ENCODE data around the gene DUSP7.
"Not testable (repeated sequence)": the region's sequence is repeated elsewhere in the genome, so short reads cannot be mapped to it uniquely, and the experiment has no call there.

The DUSP7 gene

DNA sequence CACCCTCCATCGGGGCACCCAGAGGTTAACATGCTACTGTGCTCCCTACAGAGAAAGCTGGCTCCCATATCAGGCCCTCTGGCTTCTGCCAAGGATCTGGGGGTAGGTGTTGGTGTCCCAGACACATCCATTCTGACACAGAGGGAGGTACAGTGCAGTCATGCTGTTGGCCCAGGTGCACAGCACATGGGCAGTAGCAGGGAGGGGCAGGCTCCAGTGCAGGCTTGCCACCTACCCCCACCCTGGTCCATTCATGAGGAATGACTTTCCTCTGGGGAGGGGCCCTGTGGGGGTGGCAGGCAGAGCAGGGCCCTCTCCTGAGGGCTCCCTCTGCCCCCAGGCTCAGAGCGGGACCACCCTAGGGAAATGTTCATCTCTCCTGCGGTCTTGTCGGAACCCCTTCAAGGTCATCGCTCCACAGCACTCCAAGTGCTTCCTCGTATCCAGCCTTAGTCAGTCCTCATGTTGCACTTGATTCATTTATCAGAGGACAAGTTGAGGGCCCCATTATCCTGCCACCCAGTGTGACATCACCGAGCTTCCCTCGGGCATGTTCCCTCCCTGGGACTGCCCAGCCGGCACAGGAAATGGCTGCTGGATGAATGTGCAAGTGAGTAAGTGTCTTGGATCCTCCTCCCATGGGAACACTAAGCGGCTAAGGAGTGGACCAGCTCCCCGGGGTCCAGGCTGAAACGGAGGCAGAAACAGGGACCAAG, 10.0 kb downstream of the DUSP7 start:
- DNase-seq = no peak

DNA sequence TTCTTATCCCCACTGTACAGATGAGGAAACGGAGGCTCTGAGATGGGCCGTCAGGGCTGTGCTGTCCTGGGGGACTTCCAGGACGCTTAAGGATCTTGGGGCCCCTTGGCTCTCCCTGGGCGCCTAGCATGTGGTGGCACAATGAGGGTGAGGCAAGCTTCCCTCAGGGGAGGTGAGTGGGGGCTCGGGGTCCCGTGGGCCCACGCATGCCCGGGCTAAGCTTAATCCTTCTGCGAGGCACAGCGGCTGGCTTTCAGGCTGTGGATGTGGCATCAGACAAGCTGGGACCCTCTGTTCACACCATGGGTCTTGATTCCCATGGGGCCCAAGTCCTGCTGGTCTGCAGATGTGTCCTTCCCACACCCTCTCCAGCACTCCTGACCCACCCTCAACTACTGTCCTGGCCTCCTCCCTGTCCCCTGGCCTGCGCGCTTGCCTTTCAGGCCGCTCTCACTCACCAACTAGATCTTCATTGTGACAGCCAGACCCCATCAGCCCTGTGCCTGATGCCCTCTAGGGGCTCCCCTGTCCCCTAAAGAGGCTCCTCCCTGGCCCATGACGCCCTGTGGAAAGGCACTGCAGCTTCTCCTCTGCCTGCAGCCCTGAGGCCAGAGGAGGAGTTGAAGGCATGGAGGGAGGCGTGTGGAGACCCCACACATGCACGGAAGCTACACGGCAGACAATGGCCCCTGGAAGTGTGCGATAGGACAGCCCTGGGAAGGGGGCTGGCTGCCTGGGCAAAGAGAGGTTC, 11.3 kb downstream of the DUSP7 start:
- DNase-seq = no peak

DNA sequence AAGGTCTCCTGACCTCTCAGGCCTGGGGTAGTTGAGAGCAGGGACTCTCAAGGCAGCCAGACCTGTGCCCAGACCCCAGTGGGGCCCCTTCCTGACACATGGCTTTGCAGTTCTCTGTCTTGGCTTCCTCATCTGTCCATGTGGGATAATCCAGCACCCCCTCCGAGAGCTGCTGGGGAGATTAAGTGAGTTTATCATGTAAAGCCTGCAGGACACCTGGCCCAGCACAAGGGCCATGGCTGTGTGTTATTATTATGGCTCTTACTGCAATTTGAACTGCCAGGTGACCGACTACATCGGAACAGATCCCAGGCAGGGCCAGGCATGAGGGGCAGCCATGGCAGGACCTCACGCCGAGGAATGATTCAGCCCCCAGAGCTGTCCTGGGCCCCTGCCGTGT, 12.6 kb downstream of the DUSP7 start:
- DNase-seq = no peak

DNA sequence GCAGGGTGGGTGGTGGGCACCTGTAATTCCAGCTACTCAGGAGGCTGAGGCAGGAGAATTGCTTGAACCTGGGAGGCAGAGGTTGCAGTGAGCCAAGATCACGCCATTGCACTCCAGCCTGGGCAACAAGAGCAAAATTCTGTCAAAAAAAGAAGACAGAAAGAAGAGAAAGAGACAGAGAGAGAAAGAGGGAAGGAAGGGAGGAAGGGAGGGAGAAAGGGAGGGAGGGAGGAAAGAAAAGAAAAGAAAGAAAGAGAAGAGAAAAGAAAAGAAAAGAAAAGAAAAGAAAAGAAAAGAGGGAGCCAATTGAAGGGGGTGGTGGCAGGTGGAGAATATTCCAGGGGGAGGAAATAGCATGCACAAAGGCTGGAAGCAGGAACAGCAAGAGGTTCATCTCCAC, 13.3 kb downstream of the DUSP7 start:
- DNase-seq = not testable (repeated sequence)

DNA sequence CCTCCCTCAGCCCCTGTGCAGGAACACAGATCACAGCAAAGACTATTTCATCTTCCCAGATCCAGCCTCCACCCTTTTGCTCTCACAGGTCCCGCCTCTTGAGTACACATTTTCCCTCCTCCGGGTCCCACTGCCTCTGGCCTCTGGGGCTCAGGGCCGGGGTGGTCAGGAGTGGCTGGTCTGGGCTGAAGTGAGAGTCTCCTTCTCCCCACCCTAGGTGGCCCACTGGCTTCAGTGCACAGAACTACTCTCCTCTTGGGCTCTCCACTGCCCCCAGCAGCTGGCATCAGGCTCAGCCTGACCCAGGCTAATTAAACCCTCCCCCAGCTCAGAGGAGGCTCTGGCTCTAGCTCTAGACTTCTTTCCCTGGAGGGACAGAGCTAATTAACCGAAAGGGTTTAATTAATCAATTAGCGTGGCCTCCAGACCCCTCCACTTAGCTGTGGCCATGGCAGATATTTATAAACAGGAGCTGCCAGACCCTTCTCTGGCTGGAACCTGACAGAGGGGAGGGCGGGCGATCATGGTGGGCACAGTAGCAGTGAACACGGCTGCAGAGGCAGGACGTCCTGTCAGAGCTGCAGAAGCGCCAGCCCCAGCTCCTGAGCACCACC, 15.1 kb downstream of the DUSP7 start:
- no peak for DNase-seq

DNA sequence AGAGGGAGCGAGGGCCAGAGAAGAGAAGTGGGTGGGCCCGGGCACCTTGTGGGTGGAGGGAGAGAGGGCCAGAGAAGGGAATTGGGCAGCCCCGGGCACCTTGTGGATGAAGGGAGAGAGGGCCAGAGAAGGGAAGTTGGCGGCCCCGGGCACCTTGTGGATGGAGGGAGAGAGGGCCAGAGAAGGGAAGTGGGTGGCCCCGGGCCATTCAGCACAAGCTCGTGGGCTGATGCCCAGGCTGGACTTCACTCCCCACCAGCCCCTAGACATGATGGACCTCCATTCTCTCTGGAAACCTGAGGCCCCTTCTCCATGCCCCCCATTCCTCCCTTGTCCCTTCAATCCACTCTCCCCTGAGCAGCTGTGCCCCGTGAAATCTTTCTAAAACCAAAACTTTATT, 15.8 kb downstream of the DUSP7 start:
- DNase-seq = no peak

DNA sequence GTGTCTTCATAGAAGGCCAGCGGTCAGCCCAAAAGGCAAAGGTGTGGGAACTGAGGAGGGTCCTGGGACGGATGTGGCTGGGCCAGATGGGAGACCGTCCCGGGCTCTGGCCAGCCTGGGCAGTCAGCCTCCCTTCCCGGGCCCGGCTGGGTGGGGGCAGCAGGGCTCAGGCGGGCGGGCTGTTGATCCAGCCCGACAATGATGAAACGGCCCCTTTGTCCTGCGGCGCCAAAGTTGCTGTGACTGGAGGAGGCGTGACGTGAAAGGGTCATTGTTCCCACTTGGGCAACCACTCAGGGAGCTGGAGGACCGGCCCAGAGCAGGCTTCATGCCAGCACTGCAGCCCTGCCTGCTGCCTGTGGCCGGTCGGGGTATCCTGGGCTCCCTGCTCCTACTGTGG, 16.5 kb downstream of the DUSP7 start:
- DNase-seq = no peak

DNA sequence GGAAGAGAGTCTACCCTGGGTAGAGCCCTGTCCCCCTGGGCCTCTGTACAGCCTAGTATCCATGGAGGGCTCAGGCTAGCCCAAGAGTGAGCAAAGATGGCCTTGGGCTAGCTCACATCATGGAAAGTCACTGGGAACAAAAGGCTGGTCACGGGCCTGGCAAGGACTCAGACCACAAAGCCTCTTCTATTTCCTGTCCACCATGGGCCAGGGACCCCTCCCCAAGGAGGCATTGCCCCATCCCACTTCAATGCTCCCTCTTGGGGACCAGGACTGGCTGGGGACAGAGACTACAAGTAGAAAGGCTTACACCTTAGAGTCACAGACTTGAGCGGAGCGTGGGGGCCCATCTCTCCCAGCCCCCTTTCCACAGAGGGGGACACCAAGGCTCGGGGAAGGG, 16.9 kb downstream of the DUSP7 start:
- DNase-seq = no peak

DNA sequence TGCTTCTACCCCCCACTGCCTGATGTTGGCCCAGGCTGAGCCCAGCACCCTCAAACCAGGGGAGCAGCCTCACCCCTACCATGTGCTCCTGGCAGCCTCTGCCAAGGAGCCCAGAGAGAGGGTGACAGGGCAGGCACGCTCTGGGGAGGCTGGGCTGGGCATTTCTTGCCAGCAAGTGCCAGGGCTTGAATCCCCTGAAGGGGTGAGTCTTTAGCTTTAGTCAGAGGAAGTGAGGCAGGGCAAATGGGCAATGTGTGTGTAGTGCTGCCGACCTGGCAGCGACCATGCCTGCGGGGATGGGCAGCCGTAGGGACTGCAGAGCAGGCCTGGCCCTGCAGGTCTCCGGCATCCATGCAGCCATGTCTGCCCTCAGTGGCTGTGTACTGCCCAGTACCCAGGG, 18.1 kb downstream of the DUSP7 start:
- DNase-seq = no peak

DNA sequence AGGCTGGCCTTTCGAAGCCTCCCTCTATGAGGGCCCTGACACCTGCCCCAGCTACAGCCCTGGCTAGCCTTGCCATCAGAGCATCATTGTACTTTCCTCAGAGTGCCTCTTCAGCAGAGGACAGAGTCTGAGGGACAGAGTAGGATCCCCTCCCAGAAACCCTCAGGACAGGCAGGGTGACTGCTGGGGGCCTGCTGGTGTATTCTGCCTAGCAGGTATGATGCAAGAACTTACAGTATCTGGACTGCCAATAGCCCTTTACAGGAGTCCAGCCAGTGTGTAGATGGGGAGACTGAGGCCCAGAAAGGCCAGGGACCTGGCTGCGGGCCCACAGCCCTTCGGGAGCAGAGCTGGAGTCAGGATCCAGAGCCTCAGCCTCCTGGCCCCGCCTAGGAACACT, 19.1 kb downstream of the DUSP7 start:
- DNase-seq = no peak

DNA sequence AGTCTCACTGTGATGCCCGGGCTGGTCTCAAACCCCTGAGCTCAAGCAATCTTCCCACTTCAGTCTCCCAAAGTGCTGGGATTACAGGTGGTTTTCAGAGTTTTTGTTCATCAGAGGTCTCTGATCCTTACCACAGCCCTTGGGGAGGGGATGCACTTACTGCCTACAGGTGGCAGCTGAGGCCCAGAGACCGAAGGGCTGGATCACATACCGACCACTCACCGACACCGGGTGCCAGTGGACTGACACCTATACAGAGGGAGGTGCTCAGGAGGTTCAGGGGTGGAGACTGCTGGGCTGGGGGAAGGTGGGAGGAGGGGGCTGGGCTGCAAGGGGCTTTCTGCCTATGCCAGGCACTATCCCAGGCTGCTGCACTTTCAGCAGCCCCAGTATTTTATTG, 19.5 kb downstream of the DUSP7 start:
- DNase-seq = no peak

DNA sequence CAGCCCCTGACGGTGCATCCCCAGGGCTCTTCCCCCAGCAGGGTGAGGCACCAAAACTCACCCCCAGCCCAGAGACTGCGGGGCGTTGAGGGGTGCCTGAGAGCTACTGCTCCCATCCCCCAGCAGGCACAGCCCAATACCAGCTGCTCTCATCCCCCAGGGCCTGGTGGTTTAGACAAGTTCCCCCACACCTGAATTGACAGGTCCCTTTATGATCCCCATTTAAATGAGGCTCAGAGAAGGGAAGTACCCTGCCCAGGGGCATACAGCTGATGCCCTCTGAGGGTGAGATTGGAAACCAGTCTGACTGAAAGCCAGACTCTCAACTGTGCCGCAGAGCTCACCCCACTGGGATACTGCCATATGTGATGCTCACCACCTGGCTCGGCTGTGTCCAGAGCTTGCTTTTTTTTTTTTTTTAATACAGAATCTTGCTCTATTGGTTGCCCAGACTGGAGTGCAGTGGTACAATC, 20.1 kb downstream of the DUSP7 start:
- DNase-seq = no peak

DNA sequence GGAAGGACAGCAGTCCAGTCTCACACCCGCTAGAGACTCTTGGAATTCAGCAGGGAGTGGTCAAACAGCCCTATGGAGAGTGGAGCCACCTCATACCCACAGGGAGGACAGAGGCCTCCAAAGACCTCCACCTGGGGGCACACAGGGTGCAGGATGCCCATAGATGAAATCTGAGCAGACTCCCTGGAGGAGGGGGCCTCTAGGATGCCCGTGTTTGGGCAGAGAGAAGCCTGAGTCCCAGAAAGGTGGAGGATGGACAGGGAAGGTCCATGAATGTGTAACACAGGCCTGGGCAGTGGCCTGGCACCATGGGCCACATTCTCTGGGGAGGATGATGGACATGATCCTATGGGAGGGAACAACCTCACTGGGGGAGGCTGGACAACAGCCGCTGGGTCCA, 21.7 kb downstream of the DUSP7 start:
- DNase-seq = no peak

DNA sequence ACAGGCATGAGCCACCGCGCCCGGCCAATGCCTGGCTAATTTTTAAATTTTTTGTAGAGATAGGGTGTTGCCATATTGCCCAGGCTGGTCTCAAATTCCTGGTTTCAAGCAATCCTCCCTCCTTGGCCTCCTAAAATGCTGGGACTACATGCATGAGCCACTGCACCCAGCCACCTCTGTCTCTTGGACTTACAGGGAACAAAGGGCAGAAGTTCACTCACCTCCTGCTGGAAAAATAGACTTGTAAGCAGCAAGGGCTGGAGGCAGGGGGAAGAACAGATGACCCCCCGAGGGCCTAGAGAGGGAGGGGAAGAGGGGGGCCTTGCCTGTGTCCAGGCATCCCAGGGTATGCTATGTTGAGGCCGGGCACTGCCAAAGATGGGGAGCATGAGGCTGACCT, 22.2 kb downstream of the DUSP7 start:
- no peak for DNase-seq

DNA sequence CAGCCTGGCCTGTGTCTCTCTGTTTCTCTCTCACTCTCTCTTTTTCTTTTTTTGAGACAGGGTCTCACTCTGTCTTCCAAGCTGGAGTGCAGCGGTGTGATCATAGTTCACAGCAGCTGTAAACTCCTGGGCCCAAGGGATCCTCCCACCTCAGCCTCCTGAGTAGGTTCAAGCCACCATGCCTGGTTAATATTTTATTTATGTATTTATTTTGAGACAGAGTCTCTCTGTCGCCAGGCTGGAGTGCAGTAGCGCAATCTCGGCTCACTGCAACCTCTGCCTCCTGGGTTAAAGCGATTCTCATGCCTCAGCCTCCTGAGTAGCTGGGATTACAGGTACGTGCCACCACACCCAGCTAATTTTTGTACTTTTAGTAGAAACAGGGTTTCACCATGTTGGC, 22.6 kb downstream of the DUSP7 start:
- DNase-seq = not testable (repeated sequence)

DNA sequence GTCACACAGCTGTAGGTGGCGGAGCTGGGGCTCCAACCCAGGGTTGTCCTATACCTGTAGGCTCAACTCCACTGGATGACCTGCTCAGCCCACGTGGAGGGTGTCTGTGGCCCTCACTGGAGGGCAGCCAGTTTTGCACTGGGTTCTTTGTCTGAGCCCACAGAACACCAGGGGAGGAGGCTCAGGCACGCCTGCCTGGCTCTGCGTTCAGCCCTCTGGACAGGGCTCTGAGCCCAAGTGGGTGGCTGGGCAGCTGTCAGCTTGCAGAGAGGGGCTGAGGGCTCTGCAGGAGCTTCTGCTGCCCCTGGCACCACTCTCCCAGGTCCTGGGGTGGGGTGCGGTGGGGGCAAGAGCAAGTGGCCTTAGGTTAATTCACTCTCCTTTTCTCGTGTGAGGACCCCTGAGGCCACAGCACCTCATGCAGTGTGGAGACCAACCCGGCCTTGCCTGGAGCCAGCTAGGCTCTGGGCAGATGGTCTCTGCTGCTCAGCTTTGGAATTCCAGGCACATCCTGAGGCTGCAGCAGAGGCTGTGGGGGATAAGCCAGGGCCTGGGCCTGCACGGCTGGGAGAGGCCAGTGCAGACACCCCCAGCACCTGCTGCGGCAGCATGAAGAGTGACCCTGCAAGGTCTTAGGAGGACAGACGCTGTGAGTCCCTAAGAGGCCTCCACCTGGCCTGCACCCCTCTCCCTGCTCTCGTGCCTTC, 23.5 kb downstream of the DUSP7 start:
- DNase-seq = no peak

DNA sequence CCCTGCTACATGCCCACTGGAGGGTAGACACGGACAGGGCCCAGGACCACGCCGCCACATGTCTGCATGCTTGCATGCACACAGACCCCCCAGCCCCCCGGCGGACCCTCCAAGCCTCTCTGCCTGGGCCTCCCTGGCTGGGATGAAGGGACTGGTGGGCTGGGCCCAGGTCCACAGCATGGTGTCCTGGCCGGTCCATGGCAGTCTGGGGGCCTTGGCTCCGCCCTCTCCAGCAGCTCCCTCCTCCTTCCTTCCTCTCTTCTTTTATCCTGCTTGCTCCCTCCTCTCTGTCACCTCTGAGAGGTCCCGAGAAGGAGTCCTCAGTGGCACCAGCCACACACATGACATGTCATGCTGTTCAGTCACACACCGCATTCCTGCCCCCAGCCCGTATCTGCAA, 24.5 kb downstream of the DUSP7 start:
- DNase-seq = no peak

DNA sequence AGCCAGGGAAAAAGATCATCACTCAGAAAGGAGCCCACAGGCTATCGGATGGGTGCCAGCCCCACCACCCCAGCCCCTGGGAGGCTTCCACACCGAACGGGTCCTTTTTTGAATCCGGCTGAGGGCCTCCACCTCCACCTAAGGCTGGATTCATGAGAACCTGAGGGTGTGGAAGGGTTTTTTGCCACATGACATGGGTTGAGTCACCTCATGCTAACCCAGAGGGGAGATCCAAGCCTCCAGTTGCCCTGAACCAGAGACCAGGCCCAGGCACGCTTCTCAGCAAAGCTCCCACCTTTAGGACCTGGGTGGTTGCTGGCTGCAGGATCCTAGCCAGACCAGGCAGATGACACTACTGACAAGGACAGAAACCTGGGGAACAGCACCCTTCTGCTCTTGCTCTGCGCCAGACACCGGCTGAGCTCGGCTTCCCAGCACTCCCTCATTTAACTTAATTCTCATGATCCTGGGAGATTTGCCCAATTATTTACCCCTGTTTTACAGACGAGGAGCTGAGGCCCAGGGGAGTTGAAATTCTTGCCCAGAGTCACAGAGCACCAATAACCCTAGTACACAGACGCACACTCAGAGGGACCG, 25.6 kb downstream of the DUSP7 start:
- DNase-seq = no peak

DNA sequence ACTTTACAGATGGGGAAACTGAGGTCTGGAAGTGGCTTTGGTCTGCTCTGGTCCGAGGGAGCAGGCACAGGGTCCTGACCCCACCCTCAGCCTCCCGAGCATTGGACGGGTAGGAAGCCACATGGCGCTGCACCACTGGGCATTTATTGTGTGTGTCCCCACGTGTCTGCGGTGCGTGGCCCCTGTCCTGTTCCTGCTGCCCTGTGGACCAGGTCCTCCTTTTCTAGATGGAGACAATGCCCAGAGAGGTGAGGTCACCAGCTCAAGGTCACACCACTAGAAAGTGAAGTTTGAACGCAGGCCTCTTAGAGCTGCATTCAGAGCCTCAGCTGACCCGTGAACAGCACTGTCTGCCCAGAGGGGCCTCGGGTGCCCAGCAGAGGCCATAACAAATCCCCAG, 26.8 kb downstream of the DUSP7 start:
- no peak for DNase-seq

DNA sequence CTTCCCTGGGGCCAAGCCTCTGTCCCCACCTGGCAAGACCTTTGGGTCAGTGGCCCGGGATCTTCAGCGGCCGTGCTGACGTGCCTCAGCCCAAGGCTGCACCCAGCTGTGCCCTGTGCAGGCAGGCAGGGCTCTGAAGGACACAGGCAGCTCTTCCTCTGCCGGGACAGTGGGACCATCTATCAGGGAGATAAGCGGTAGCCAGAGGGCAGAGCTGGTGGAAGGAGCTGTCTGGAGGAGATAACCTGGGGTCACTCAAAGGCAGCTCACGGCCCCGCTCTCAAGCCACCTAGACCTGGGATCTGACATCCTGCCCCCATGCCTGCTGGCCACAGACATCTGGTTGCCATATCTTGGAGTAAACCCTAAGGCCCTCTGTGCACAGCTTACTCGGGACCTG, 27.3 kb downstream of the DUSP7 start:
- no peak for DNase-seq

DNA sequence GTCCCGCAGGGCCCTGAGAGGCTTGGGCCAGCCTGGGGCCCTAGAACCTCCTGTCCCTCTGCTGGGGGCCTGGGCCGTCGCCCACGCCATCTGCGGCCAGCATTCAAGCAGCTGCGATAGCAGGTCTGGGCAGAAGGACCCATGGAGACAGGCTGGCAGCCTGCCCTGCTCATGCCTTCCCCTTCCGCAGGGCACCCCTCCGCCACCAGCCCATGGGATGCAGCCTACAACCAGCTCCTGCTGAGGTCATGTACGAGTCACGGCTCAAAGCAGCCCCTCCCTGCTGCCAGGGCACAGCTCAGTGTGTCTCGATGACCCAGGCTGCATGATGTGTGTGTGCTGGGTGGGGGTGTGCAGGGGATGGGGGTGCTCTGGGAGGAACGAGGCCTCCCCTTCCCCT, 27.8 kb downstream of the DUSP7 start:
- no peak for DNase-seq

DNA sequence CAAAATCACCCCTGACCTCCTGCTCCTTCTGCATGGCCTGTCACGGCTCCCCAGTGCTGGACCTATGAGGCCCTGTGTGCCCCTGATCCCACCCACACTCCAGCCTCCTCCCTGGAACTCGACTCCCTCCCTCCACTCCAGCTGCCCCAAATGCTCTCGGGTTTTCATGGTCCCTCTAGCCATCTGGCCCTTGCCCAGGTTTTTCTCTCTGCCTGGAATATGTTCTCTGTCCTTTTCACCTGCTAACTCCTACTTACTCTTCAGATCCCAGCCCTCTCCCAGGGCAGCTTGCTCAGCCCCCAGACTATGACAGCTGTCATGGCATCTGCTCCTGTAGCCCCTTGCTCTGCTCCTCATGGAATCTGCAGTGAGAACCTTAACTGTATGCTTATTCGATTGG, 30.3 kb downstream of the DUSP7 start:
- DNase-seq = no peak

DNA sequence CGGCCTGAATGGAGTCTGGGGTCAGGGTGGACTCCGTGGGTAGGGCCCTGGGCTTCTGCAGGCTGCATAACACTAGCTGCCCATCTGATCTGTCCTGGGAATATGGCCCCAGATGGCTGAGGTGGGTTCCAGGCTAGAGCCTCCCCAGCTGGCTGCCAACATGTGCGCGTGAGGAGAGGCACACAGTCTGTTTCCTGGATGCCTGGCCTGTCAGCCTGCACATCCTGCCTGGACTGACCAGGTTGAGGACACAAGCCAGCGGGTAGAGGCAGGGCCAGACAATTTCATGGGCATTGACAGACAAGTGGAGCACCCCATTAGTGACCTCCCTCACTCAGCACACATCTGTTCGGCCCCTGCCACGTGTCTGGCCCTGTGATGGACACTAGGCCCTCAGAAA, 30.9 kb downstream of the DUSP7 start:
- no peak for DNase-seq
